ENCODE data around the gene MAFF.
"Not testable (repeated sequence)": the region's sequence is repeated elsewhere in the genome, so short reads cannot be mapped to it uniquely, and the experiment has no call there.

The MAFF gene

GRCh38 chr22:38201711-38202436 is at the start of gene MAFF:
MAFF (plus strand) TSS chr22:38201994; CDS start chr22:38213854, 11,860 bp downstream.
- peak within 1 kb of the TSS; percentile 69 for H3K4me3 ChIP-seq (ENCODE audit: low read depth, low read length)
- TF ChIP-seq CTCF (IDR thresholded peaks at IDR 0.05; ENCODE audit: low read depth, low read length): no peak

- no peak overlapping the region for H3K4me3 ChIP-seq (ENCODE audit: low read depth, low read length)
- TF ChIP-seq CTCF (IDR thresholded peaks at IDR 0.05; ENCODE audit: low read depth, low read length): no peak
Measured at GRCh38 chr22:38153821-38154562, 47.8 kb upstream of the MAFF start.

GRCh38 chr22:38154563-38154915 is 47.3 kb upstream of the MAFF start:
- H3K4me3 ChIP-seq (ENCODE audit: low read depth, low read length): not testable (repeated sequence)

GRCh38 chr22:38155703-38156102 is 46.1 kb upstream of the MAFF start:
- no peak for TF ChIP-seq CTCF (IDR thresholded peaks at IDR 0.05; ENCODE audit: low read depth, low read length)
- H3K4me3 ChIP-seq (ENCODE audit: low read depth, low read length): no peak overlapping the region

GRCh38 chr22:38162881-38163843 is 38.6 kb upstream of the MAFF start:
- TF ChIP-seq CTCF (IDR thresholded peaks at IDR 0.05; ENCODE audit: low read depth, low read length): no peak
- H3K4me3 ChIP-seq (ENCODE audit: low read depth, low read length): no peak overlapping the region

GRCh38 chr22:38163844-38164550 is 37.8 kb upstream of the MAFF start:
- no peak overlapping the region for H3K4me3 ChIP-seq (ENCODE audit: low read depth, low read length)
- no peak for TF ChIP-seq CTCF (IDR thresholded peaks at IDR 0.05; ENCODE audit: low read depth, low read length)

GRCh38 chr22:38164551-38164918 is 37.3 kb upstream of the MAFF start:
- no peak overlapping the region for H3K4me3 ChIP-seq (ENCODE audit: low read depth, low read length)
- no peak for TF ChIP-seq CTCF (IDR thresholded peaks at IDR 0.05; ENCODE audit: low read depth, low read length)
